Measurements from ENCODE around the gene PTPRS. TPM values are rescaled to one million over a fixed set of nuclear protein-coding genes. Genes with fewer than 3 reads are reported as not detected.

Gene PTPRS
- polyA plus RNA-seq, 3 donors: 0.03 TPM; not detected in 2

GRCh38 chr19:5336195-5336965 lies 4.2 kb downstream of the PTPRS start:
- Histone ChIP-seq H3K27ac (ENCODE audit: low read depth in 1 of 2, low read length in 2 of 2) (no peak overlapping the region), H3K36me3 (replicated peaks in 1 of 2; ENCODE audit: control insufficient read depth in 1 of 2, insufficient read depth in 2 of 2, low read length in 2 of 2) (no peaks in the 10 kb centered on the region), H3K9ac (ENCODE audit: insufficient read depth, low read length, poor library complexity, severe bottlenecking) (no peak overlapping the region), H3K9me3 (replicated peaks in 1 of 2; ENCODE audit: control insufficient read depth in 1 of 2, insufficient read depth in 1 of 2, low read length in 2 of 2) (peaks cover 0 to 4% of the 10 kb centered on the region in 2 donors), H3K27me3 (ENCODE audit: control insufficient read depth in 2 of 2, insufficient read depth in 2 of 2, low read length in 2 of 2) (peaks cover 17 to 61% of the 10 kb centered on the region in 2 donors), H3K79me2 (ENCODE audit: insufficient read depth, low read length) (no peaks in the 10 kb centered on the region), H2AFZ (ENCODE audit: insufficient read depth, low read depth, low read length, poor library complexity, severe bottlenecking) (no peak overlapping the region), H3K4me1 (ENCODE audit: control insufficient read depth in 1 of 2, insufficient read depth in 2 of 2, low read length in 2 of 2) (no peaks in the 10 kb centered on the region), H3K4me2 (replicated peaks; ENCODE audit: extremely low read depth, low read length, poor library complexity, severe bottlenecking) (no peak overlapping the region), H3K4me3 (replicated peaks in 1 of 3; ENCODE audit: low read depth in 2 of 3, low read length in 3 of 3) (no peak overlapping the region), H4K20me1 (ENCODE audit: insufficient read depth, low read length) (no peaks in the 10 kb centered on the region)
- Mint-ChIP-seq H3K4me3 (peak overlapping the region in 1 of 2 donors; percentile 75), H3K4me1 (peaks cover 11% of the 10 kb centered on the region), H3K27me3 (ENCODE audit: low read depth in 3 of 3) (peaks cover 56 to 68% (median 61%) of the 10 kb centered on the region in 3 donors), H3K9me3 (peaks cover 3 to 18% (median 14%) of the 10 kb centered on the region in 7 donors), H3K36me3 (peaks cover 0 to 10% of the 10 kb centered on the region in 2 donors), H3K27ac (peak overlapping the region in 1 of 7 donors; percentile 6)
- WGBS (ENCODE audit: insufficient coverage): 0% methylated on average over 7 of the region's 21 CpGs
- TF ChIP-seq, protein P1, sequence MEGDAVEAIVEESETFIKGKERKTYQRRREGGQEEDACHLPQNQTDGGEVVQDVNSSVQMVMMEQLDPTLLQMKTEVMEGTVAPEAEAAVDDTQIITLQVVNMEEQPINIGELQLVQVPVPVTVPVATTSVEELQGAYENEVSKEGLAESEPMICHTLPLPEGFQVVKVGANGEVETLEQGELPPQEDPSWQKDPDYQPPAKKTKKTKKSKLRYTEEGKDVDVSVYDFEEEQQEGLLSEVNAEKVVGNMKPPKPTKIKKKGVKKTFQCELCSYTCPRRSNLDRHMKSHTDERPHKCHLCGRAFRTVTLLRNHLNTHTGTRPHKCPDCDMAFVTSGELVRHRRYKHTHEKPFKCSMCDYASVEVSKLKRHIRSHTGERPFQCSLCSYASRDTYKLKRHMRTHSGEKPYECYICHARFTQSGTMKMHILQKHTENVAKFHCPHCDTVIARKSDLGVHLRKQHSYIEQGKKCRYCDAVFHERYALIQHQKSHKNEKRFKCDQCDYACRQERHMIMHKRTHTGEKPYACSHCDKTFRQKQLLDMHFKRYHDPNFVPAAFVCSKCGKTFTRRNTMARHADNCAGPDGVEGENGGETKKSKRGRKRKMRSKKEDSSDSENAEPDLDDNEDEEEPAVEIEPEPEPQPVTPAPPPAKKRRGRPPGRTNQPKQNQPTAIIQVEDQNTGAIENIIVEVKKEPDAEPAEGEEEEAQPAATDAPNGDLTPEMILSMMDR (IDR thresholded peaks at IDR 0.05): no peak
- DNase-seq: no peak
- intact Hi-C loops (cut with micrococcal nuclease): no loop called here

DNA sequence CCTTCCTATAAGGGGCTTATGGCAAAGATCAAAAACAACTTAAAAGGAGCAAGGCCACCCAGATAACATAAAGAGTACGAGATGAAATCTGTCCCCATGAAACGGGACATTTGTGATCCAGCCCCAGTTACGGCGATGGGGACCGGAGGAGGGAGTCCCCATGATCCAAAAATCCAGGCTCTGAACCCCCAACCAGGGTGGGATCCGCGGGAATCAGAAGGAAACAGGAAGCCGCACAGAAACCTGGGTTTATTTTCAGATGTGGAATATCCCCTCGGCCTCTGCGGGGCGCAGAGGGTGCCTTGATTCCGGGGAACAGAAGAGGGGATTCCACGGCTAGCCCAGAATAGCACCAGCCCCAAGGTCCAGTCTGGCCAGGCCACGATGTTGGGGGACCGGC lies 5.0 kb downstream of the PTPRS start:
- Histone ChIP-seq H4K20me1 (ENCODE audit: insufficient read depth, low read length) (no peaks in the 10 kb centered on the region), H3K27me3 (ENCODE audit: control insufficient read depth in 2 of 2, insufficient read depth in 2 of 2, low read length in 2 of 2) (peaks cover 13 to 56% of the 10 kb centered on the region in 2 donors), H3K4me2 (replicated peaks; ENCODE audit: extremely low read depth, low read length, poor library complexity, severe bottlenecking) (no peak overlapping the region), H2AFZ (ENCODE audit: insufficient read depth, low read depth, low read length, poor library complexity, severe bottlenecking) (no peak overlapping the region), H3K27ac (ENCODE audit: low read depth in 1 of 2, low read length in 2 of 2) (no peak overlapping the region), H3K4me1 (ENCODE audit: control insufficient read depth in 1 of 2, insufficient read depth in 2 of 2, low read length in 2 of 2) (no peaks in the 10 kb centered on the region), H3K36me3 (replicated peaks in 1 of 2; ENCODE audit: control insufficient read depth in 1 of 2, insufficient read depth in 2 of 2, low read length in 2 of 2) (no peaks in the 10 kb centered on the region), H3K79me2 (ENCODE audit: insufficient read depth, low read length) (no peaks in the 10 kb centered on the region), H3K4me3 (replicated peaks in 1 of 3; ENCODE audit: low read depth in 2 of 3, low read length in 3 of 3) (no peak overlapping the region), H3K9ac (ENCODE audit: insufficient read depth, low read length, poor library complexity, severe bottlenecking) (no peak overlapping the region), H3K9me3 (replicated peaks in 1 of 2; ENCODE audit: control insufficient read depth in 1 of 2, insufficient read depth in 1 of 2, low read length in 2 of 2) (no peaks in the 10 kb centered on the region)
- peak overlapping the region in 1 of 2 donors; percentile 63 for H3K4me3 Mint-ChIP-seq
- 60% methylated on average over 10 of the region's 15 CpGs for WGBS (ENCODE audit: insufficient coverage)
- H3K36me3 Mint-ChIP-seq: peaks cover 0 to 7% of the 10 kb centered on the region in 2 donors
- intact Hi-C loops (cut with micrococcal nuclease): no loop called here
- H3K4me1 Mint-ChIP-seq: peaks cover 8% of the 10 kb centered on the region
- TF ChIP-seq, protein P1 (IDR thresholded peaks at IDR 0.05): no peak
- DNase-seq: no peak
- no peak overlapping the region for H3K27ac Mint-ChIP-seq
- peaks cover 0 to 12% (median 9%) of the 10 kb centered on the region in 7 donors for H3K9me3 Mint-ChIP-seq
- peaks cover 50 to 62% (median 56%) of the 10 kb centered on the region in 3 donors for H3K27me3 Mint-ChIP-seq (ENCODE audit: low read depth in 3 of 3)
